GM21360 (cell line): Measurements from ENCODE around the gene ZNF384.
"Not testable (repeated sequence)": the region's sequence is repeated elsewhere in the genome, so short reads cannot be mapped to it uniquely, and the experiment has no call there.

Experiments
- ATAC-seq: cut with Tn5 transposase; IDR thresholded peaks from one replicate; pipeline ENCODE4 v1.9.1; 2021; ENCODE audit warnings: mild to moderate bottlenecking, moderate library complexity; ENCODE audit not compliant: unreplicated experiment

Gene ZNF384

GRCh38 chr12:6688999-6689882 lies at the start of gene ZNF384:
TSS of gene ZNF384 (minus strand) at chr12:6689375. CDS start at chr12:6679520, 9,855 bp downstream.
- ATAC-seq, result peak; percentile 72

GRCh38 chr12:6736754-6737153 lies 47.6 kb upstream of the ZNF384 start:
- ATAC-seq, result no peak

GRCh38 chr12:6735448-6736191 lies 46.4 kb upstream of the ZNF384 start:
- ATAC-seq, result no peak

GRCh38 chr12:6734506-6735387 lies 45.6 kb upstream of the ZNF384 start:
- ATAC-seq, result no peak

GRCh38 chr12:6730169-6730568 lies 41.0 kb upstream of the ZNF384 start:
- no peak for ATAC-seq

- ATAC-seq, result no peak
Measured at GRCh38 chr12:6729186-6729585, 40.0 kb upstream of the ZNF384 start.

- ATAC-seq, result no peak
Measured at GRCh38 chr12:6725350-6725749, 36.2 kb upstream of the ZNF384 start.

GRCh38 chr12:6724409-6724797 lies 35.2 kb upstream of the ZNF384 start:
- ATAC-seq, result peak; percentile 29

GRCh38 chr12:6723607-6724408 lies 34.6 kb upstream of the ZNF384 start, which contains the start of gene COPS7A:
TSS of gene COPS7A (plus strand) at chr12:6724046. CDS start at chr12:6724657, 611 bp downstream.
- peak; percentile 87 for ATAC-seq

GRCh38 chr12:6722863-6723262 lies 33.7 kb upstream of the ZNF384 start:
- ATAC-seq, result no peak

GRCh38 chr12:6716874-6717437 lies 27.8 kb upstream of the ZNF384 start:
- no peak for ATAC-seq

GRCh38 chr12:6716031-6716873 lies 27.1 kb upstream of the ZNF384 start:
- not testable (repeated sequence) for ATAC-seq

GRCh38 chr12:6708960-6709394 lies 19.8 kb upstream of the ZNF384 start:
- ATAC-seq, result no peak

- ATAC-seq, result not testable (repeated sequence)
Measured at GRCh38 chr12:6708351-6708750, 19.2 kb upstream of the ZNF384 start.

- ATAC-seq, result no peak
Measured at GRCh38 chr12:6703631-6704030, 14.5 kb upstream of the ZNF384 start.

GRCh38 chr12:6701078-6701768 lies 12.0 kb upstream of the ZNF384 start:
- ATAC-seq, result no peak

- no peak for ATAC-seq
Measured at GRCh38 chr12:6700646-6701051, 11.5 kb upstream of the ZNF384 start, which contains the start of gene PIANP. TSS of gene PIANP (minus strand) at chr12:6700815. CDS start at chr12:6698061, 2,754 bp downstream.
